Measurements from ENCODE around the gene LRRC7. TPM values are rescaled to one million over a fixed set of nuclear protein-coding genes. Genes with fewer than 3 reads are reported as not detected.

LRRC7 gene
- total RNA-seq, 1 experiment from 2014 or later: not detected

DNA sequence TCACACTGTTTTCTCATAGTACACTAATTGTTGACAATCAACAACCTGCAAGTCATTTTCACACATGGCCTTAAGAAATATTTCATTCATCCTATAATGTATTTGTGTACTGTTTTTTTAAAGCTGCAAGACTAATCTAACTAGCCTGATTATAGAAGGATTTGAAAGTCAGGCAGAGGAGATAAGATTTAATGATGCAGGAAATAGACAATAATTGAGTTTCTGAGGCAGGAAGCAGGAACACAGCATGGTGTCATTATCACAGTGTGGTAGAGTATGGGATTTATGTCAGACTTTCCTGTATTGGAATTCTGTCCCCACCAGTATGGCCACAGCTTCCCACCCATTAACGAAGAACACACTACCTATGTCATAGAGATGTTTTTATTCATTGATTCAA is 138.8 kb downstream of the LRRC7 start:
- H3K36me3 ChIP-seq (ENCODE audit: control insufficient read depth, insufficient read depth, low read length): no peaks in the 10 kb centered on the region
- intact Hi-C loops (cut with micrococcal nuclease; ENCODE audit: unreplicated experiment) (no loop called here), in situ Hi-C loops (cut with HindIII; ENCODE audit: low pct_unique_long_range_greater_than_20kb, low sequenced_read_pairs) (no loop called here)
- CTCF ChIA-PET: no interaction called here
- TF ChIP-seq TCF7L2 (IDR thresholded peaks at IDR 0.05; ENCODE audit: low read depth, low read length) (no peak), POLR2AphosphoS5 (IDR thresholded peaks at IDR 0.05; ENCODE audit: low read depth, low read length) (no peak), SIN3A (IDR thresholded peaks at IDR 0.05; ENCODE audit: borderline replicate concordance, insufficient read depth, low read depth, low read length) (no peak)
- TF ChIP-seq, protein P1, sequence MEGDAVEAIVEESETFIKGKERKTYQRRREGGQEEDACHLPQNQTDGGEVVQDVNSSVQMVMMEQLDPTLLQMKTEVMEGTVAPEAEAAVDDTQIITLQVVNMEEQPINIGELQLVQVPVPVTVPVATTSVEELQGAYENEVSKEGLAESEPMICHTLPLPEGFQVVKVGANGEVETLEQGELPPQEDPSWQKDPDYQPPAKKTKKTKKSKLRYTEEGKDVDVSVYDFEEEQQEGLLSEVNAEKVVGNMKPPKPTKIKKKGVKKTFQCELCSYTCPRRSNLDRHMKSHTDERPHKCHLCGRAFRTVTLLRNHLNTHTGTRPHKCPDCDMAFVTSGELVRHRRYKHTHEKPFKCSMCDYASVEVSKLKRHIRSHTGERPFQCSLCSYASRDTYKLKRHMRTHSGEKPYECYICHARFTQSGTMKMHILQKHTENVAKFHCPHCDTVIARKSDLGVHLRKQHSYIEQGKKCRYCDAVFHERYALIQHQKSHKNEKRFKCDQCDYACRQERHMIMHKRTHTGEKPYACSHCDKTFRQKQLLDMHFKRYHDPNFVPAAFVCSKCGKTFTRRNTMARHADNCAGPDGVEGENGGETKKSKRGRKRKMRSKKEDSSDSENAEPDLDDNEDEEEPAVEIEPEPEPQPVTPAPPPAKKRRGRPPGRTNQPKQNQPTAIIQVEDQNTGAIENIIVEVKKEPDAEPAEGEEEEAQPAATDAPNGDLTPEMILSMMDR (IDR thresholded peaks at IDR 0.05): no peak
- TF ChIP-seq, protein P2, sequence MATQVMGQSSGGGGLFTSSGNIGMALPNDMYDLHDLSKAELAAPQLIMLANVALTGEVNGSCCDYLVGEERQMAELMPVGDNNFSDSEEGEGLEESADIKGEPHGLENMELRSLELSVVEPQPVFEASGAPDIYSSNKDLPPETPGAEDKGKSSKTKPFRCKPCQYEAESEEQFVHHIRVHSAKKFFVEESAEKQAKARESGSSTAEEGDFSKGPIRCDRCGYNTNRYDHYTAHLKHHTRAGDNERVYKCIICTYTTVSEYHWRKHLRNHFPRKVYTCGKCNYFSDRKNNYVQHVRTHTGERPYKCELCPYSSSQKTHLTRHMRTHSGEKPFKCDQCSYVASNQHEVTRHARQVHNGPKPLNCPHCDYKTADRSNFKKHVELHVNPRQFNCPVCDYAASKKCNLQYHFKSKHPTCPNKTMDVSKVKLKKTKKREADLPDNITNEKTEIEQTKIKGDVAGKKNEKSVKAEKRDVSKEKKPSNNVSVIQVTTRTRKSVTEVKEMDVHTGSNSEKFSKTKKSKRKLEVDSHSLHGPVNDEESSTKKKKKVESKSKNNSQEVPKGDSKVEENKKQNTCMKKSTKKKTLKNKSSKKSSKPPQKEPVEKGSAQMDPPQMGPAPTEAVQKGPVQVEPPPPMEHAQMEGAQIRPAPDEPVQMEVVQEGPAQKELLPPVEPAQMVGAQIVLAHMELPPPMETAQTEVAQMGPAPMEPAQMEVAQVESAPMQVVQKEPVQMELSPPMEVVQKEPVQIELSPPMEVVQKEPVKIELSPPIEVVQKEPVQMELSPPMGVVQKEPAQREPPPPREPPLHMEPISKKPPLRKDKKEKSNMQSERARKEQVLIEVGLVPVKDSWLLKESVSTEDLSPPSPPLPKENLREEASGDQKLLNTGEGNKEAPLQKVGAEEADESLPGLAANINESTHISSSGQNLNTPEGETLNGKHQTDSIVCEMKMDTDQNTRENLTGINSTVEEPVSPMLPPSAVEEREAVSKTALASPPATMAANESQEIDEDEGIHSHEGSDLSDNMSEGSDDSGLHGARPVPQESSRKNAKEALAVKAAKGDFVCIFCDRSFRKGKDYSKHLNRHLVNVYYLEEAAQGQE (IDR thresholded peaks at IDR 0.05; ENCODE audit: insufficient read depth in 1 of 2, low read depth in 2 of 2, low read length in 1 of 2): no peak
- no peak for ATAC-seq
- DNase-seq (ENCODE audit: low read depth, low spot score): no peak
- H3K4me1 ChIP-seq (ENCODE audit: control insufficient read depth, insufficient read depth, low read length): no peaks in the 10 kb centered on the region
- H3K27me3 ChIP-seq (ENCODE audit: control insufficient read depth, insufficient read depth, low read length): no peaks in the 10 kb centered on the region
- no peak overlapping the region for H3K27ac ChIP-seq (ENCODE audit: low read length)
- BruUV-seq (replicated peaks): no TSS peak
- no peaks in the 10 kb centered on the region for H3K9me3 ChIP-seq (ENCODE audit: control insufficient read depth, insufficient read depth, low read depth, low read length)
- POLR2A ChIA-PET: no interaction called here
- no peak overlapping the region for H3K4me3 ChIP-seq (ENCODE audit: low read depth in 2 of 2, low read length in 2 of 2)

DNA sequence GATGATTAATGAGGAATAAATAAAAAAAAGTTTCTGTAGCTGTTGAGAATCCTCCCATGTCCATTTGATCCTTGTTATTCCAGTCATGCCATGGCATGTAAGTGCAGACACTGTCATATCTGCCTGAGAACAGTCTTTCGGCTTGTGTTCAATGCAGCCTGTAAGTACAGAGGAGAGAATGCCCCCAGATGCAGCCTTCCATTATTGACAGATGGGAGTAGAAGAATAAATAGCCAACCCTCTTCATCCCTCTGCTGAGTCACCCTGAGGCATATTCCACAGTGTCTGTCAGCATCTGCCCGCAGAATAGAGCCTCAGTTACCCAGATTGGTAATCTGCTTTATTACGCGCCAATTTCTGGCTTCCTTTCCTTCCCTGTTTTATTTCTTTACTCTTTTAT is 139.4 kb downstream of the LRRC7 start:
- intact Hi-C loops (cut with micrococcal nuclease; ENCODE audit: unreplicated experiment): no loop called here
- POLR2A ChIA-PET: interaction anchor here (0.6 kb wide), 1 partner anchor 60 kb away, joined by 6 read pairs; no protein-coding TSS in a partner anchor

More for the DNA sequence above, 139.4 kb downstream of the LRRC7 start:
- H3K9me3 ChIP-seq (ENCODE audit: control insufficient read depth, insufficient read depth, low read depth, low read length): no peaks in the 10 kb centered on the region
- no peak overlapping the region for H3K4me3 ChIP-seq (ENCODE audit: low read depth in 2 of 2, low read length in 2 of 2)
- in situ Hi-C loops (cut with HindIII; ENCODE audit: low pct_unique_long_range_greater_than_20kb, low sequenced_read_pairs): no loop called here
- BruUV-seq (replicated peaks): no TSS peak
- no peak overlapping the region for H3K27ac ChIP-seq (ENCODE audit: low read length)
- DNase-seq (ENCODE audit: low read depth, low spot score) (no peak), ATAC-seq (no peak)
- CTCF ChIA-PET: no interaction called here
- H3K36me3 ChIP-seq (ENCODE audit: control insufficient read depth, insufficient read depth, low read length): no peaks in the 10 kb centered on the region
- no peaks in the 10 kb centered on the region for H3K4me1 ChIP-seq (ENCODE audit: control insufficient read depth, insufficient read depth, low read length)
- H3K27me3 ChIP-seq (ENCODE audit: control insufficient read depth, insufficient read depth, low read length): no peaks in the 10 kb centered on the region
- TF ChIP-seq SIN3A (IDR thresholded peaks at IDR 0.05; ENCODE audit: borderline replicate concordance, insufficient read depth, low read depth, low read length): no peak
- TF ChIP-seq, protein P2 (IDR thresholded peaks at IDR 0.05; ENCODE audit: insufficient read depth in 1 of 2, low read depth in 2 of 2, low read length in 1 of 2): no peak
- TF ChIP-seq POLR2AphosphoS5 (IDR thresholded peaks at IDR 0.05; ENCODE audit: low read depth, low read length): no peak
- no peak for TF ChIP-seq TCF7L2 (IDR thresholded peaks at IDR 0.05; ENCODE audit: low read depth, low read length)

Measured in Panc1 (cell line).